ENCODE measurements around the gene OSBP2. TPM values are rescaled to one million over a fixed set of nuclear protein-coding genes. Genes with fewer than 3 reads are reported as not detected.
"Not testable (repeated sequence)": the region's sequence is repeated elsewhere in the genome, so short reads cannot be mapped to it uniquely, and the experiment has no call there.

Gene OSBP2
- polyA plus RNA-seq, 1 donor from 2014 or later: 0.93 TPM

DNA sequence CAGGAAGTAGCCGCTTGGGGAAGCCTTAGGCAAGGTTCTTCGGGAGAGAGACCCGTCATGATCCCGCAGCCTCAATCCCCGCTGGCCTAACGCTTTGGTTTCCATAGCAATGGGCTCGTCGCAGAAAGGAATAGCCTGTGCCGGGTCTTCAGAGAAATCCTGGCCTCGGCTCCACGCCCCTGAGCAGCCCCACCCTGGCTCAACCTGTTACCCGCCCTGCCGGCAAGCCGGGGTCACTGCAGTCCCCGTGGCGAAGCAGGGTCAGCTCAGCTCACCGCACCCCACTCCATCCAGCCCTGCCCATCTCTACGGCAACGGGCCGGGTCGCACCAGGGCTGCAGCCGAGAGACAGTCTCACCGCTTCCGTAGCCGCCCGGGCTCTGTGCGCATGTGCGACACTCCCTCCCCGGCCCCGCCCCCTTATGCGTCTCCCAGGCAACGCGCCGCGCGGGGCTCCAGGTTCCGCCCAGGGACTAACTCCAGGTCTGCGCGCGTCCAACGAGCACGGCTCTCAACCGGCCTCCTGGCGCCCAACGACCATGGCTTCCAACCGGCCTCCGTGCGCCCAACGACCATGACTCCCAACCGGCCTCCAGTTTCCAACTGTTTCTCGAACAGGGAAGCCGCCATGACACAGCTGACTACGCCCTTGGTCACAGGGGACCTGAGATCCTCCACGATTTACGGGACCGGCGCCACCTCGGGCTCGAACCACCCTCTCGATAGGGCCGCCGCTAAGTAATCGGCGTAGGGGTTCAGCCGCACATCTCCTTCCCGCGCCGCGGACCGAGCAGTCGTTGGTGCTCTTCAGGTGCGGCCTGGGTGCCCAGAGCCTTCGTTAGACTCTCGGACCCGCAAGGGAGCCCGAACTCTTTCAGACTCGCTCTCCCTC, 26.9 kb upstream of the OSBP2 start, which contains the start of gene DUSP18:
Gene DUSP18, minus strand, starts transcription at position 382 of the 892 bp plus-strand sequence. CDS start 3,872 bp downstream, outside the sequence.
- H3K36me3 Mint-ChIP-seq: peaks cover 1% of the 10 kb centered on the region
- H3K4me3 Mint-ChIP-seq: peak within 1 kb of the TSS; percentile 94 to 97 (median 96)
- no peaks in the 10 kb centered on the region for H3K27me3 Mint-ChIP-seq
- peak within 1 kb of the TSS; percentile 56 to 93 (median 71) for H3K27ac Mint-ChIP-seq
- no peaks in the 10 kb centered on the region for H3K9me3 Mint-ChIP-seq
- peaks cover 10 to 18% (median 11%) of the 10 kb centered on the region in 3 donors for H3K4me1 Mint-ChIP-seq

DNA sequence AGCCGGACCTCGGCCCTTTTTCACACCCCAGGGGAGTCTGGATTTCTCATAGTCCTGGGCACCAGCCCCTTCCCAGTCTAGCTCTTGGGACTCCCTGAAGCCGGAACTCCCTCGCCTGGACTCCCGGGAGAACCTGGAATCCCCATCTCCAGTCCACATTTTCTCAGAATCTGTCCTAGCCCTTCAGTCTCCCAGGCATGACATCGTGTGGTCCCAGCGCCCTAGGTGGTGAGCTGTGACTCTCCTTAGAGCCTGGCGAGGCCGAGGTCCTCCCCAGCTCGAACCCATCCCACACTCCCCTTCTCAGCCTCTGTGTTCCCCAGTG, 26.3 kb upstream of the OSBP2 start:
- Mint-ChIP-seq H3K27me3 (no peaks in the 10 kb centered on the region), H3K36me3 (peaks cover 1% of the 10 kb centered on the region), H3K4me1 (peaks cover 10 to 18% (median 11%) of the 10 kb centered on the region in 3 donors), H3K27ac (peak overlapping the region; percentile 56 to 71 (median 67)), H3K4me3 (peak overlapping the region; percentile 94 to 97 (median 96)), H3K9me3 (no peaks in the 10 kb centered on the region)

DNA sequence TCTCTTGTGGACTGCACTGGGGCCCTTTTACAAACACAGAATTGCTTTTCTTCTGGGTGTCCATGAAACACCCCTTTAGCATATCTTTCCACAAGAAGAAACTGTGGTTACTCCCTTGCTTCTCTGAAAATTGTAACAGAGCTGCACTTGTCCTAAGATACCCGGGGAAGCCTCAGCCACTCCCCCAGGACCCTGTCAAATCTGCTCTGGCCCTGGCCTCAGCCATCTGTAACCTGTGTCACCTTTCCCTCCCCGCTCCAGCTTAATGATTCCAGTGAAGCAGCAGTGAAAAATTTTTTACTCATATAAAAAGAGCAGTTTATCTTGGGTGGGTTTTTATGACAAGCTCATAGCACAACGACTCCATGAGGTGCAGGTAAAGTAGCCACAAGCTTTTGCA, 23.6 kb upstream of the OSBP2 start:
- Mint-ChIP-seq H3K27ac (no peak overlapping the region), H3K4me3 (peak overlapping the region in 1 of 4 donors; percentile 56), H3K9me3 (no peaks in the 10 kb centered on the region), H3K36me3 (no peaks in the 10 kb centered on the region), H3K4me1 (peaks cover 8 to 11% (median 9%) of the 10 kb centered on the region in 3 donors), H3K27me3 (no peaks in the 10 kb centered on the region)

DNA sequence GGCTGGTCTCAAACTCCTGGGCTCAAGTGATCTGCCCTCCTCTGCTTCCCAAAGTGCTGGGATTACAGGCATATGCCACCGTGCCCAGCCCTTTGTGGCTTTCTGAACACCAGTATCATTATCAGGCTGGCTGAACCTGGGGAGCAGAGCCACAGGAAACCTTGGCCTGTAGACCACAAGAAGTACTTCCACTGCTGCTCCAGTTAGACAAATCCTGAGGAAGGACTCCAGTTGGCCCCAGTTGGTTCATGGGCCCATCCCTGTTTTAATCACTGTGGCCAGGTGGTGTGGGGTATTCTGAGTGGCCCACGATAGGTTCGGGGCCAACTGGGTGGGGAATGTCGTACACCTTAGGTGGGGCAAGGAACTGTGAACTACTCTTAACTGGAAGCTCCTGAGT, 21.5 kb upstream of the OSBP2 start:
- no peak overlapping the region for H3K4me3 Mint-ChIP-seq
- no peak overlapping the region for H3K27ac Mint-ChIP-seq
- no peaks in the 10 kb centered on the region for H3K36me3 Mint-ChIP-seq
- H3K4me1 Mint-ChIP-seq: peaks cover 0 to 2% (median 0%) of the 10 kb centered on the region in 3 donors
- H3K27me3 Mint-ChIP-seq: peaks cover 13% of the 10 kb centered on the region
- H3K9me3 Mint-ChIP-seq: no peaks in the 10 kb centered on the region

DNA sequence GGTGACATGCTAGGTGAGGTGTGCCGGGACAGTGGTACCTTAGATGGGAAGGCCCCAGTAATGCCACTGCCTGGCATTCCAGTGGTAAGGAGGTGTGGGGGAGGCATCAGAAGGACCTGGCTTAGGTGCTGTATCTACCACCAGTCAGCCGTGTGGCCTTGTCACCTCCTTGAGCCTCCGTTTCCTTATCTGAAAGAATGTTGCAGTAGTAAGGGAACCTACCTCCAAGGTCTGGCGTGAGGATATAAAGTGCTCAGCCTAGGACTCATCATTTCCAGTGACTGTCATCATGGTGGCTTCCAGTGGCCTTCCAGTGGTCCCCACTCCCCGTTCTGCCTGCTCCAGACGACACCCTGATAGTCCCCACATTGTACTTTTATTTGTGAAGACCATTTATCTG, 20.2 kb upstream of the OSBP2 start:
- Mint-ChIP-seq H3K27me3 (peaks cover 15% of the 10 kb centered on the region), H3K27ac (no peak overlapping the region), H3K4me3 (no peak overlapping the region), H3K4me1 (peaks cover 0 to 1% (median 0%) of the 10 kb centered on the region in 3 donors), H3K36me3 (no peaks in the 10 kb centered on the region), H3K9me3 (no peaks in the 10 kb centered on the region)

DNA sequence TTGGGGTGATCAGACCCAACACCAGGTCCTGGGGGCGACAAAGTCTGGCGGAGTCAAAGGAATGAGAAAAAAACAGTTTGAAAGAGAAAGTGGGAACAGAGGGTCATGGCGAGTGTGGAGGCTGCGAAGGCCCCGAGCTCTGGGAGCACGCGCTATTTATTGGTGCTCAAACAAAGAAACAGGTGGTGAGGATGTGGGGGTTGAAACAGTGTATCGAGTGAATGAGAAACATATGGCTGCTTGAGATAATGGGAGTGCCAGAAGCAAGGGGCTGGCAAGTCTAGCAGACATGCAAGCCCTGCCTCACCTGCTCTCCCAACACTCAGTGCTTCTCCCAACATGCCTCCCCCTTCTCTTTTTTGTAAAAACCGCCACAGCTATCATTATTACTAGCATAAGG, 19.2 kb upstream of the OSBP2 start:
- Mint-ChIP-seq H3K4me1 (no peaks in the 10 kb centered on the region), H3K27me3 (peaks cover 15% of the 10 kb centered on the region), H3K36me3 (no peaks in the 10 kb centered on the region), H3K4me3 (no peak overlapping the region), H3K27ac (no peak overlapping the region), H3K9me3 (no peaks in the 10 kb centered on the region)

DNA sequence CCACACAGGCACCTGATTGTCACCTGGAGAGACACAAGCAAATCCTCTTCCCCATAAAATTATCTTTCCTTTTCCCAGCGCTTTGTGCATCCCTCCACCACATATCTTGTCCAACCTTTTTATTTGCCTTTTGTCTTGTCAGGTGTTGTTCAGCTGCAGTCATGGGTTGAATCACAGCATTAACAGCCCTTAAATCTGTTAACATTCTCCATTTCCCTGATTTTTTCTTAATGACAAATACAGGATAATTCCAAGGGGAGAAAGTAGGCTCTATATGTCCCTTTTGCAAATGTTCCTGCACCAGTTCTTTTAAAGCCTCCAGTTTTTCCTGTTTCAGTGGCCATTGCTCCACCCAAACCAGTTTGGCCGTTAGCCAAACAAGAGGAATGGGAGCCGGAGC, 18.1 kb upstream of the OSBP2 start:
- peaks cover 15% of the 10 kb centered on the region for H3K27me3 Mint-ChIP-seq
- not testable (repeated sequence) for H3K9me3 Mint-ChIP-seq, H3K4me1 Mint-ChIP-seq, H3K36me3 Mint-ChIP-seq, H3K4me3 Mint-ChIP-seq, H3K27ac Mint-ChIP-seq

DNA sequence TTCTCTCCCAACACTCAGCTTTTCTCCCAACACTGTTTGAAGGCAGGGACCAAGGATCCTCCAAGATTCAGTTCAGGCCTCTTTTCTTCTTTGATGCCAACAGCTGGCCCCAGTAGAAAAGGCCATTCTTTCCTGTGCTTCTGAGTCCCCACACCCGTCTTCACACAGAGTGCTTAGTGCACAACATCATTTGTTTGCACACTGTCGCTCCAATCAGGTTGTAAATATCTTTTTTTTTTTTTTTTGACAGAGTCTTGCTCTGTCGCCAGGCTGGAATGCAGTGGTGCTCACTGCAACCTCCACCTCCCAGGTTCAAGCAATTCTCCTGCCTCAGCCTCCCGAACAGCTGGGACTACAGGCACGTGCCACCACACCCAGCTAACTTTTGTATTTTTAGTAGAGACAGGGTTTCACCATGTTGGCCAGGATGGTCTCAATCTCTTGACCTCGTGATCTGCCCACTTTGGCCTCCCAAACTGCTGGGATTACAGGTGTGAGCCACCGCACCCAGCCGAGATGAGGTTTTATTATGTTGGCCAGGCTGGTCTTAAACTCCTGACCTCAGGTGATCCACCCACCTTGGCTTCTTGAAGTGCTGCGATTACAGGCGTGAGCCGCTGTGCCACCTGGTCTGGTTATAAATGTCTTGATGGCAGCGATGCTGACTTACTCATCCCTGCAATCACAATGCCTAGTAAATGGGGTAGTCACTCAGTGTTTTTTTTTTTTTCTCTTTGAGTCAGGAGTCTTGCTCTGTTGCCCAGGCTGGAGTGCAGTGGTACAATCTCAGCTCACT, 14.6 kb upstream of the OSBP2 start:
- peaks cover 18% of the 10 kb centered on the region for H3K27me3 Mint-ChIP-seq
- H3K36me3 Mint-ChIP-seq: not testable (repeated sequence)

DNA sequence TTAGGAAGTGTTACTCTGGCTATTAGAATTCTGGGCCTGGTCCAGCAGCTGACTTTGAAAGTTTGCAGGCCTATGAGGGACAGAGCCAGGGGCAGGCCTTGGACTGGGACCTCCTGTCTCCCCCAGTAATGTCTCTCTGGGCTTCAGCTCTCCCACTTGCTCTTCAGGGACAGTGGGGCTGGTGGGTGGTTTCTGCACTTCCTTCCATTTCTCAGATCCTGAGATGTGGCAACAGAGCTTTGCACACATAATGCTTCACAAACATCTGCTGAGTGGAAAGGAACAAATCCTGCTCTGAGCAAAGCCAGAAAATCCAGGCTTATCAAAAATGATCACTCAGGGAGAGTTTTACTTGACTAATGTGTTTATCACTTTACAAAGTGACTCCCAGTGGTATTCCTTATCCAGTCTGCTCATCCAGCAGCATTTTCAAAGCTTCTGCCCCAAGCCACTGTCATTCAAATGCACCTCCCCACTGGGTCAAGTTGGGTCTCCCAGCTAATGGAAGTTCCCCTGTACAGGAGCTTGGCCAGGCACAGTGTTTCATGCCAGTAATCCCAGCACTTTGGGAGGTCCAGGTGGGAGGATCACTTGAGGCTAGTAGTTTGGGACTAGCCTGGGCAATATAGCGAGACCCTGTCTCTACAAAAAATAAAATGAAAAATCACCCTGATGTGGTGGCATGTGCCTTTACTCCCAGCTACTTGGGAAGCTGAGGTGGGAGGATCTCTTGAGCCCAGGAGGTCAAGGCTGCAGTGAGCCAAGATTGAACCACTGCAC, 13.5 kb upstream of the OSBP2 start:
- Mint-ChIP-seq H3K4me1 (no peaks in the 10 kb centered on the region), H3K4me3 (no peak overlapping the region), H3K9me3 (no peaks in the 10 kb centered on the region), H3K36me3 (no peaks in the 10 kb centered on the region), H3K27me3 (peaks cover 19% of the 10 kb centered on the region), H3K27ac (no peak overlapping the region)

More for the DNA sequence above, 14.6 kb upstream of the OSBP2 start:
- not testable (repeated sequence) for H3K9me3 Mint-ChIP-seq, H3K27ac Mint-ChIP-seq, H3K4me3 Mint-ChIP-seq, H3K4me1 Mint-ChIP-seq

DNA sequence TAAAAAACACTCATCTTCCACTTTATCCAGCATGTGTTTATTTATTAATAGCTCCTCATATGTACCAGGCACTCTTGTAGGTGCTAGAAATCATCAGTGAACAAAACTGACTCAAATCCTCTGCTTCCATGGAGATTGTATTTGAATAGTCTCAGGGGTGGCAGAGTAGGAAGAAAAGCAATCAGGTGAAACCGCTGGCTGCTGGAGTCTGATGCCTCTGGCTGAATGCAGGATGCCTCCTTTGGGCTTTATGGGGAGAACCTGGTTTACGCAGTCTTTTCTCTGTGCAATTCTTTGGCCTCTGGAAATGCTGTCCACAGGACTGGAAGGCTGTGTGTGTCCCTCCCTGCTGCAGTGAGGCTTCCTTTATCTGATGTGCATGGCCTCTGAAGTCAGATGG, 12.8 kb upstream of the OSBP2 start:
- Mint-ChIP-seq H3K27ac (no peak overlapping the region), H3K36me3 (no peaks in the 10 kb centered on the region), H3K9me3 (no peaks in the 10 kb centered on the region), H3K4me3 (no peak overlapping the region), H3K4me1 (no peaks in the 10 kb centered on the region), H3K27me3 (peaks cover 15% of the 10 kb centered on the region)

DNA sequence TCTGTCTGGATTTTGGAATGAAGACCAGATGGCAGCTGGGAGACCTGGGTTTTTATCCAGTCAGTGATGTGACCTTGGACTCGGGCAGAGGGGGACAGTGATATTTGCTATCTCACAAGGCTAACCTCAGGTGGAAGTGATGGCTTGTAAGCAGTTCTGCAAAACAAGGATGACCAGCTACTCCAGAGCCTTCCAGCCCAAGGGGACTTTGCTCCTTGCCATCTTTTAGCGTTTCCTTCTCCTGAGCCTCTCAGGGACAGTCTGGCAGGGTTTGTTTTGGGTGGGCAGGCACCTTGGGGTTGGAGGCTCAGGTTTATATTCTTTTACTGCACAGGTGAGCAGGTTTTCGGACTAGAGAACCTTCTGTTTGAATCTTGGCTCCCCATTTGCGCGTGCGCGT, 9.5 kb upstream of the OSBP2 start:
- Mint-ChIP-seq H3K9me3 (no peaks in the 10 kb centered on the region), H3K4me3 (no peak overlapping the region), H3K4me1 (peaks cover 0 to 3% (median 0%) of the 10 kb centered on the region in 3 donors), H3K27me3 (peaks cover 4% of the 10 kb centered on the region), H3K36me3 (no peaks in the 10 kb centered on the region), H3K27ac (peak overlapping the region in 1 of 3 donors; percentile 45)

DNA sequence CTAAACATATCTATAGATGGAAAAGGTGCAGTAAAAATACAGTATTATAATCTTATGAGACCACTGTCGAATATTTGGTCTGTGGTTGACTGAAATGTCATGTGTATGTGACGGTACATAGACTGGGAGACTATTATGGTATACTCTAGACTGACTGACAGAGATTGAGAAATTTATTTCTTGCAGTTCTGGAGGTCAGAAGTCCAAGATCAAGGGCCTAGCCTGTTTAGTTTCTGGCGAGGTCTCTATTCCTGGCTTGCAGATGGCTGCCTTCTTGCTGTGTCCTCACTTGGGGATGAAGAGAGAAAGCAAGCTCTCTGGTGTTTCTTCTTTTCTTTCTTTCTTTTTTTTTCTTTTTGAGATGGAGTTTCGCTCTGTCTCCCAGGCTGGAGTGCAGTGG, 7.3 kb upstream of the OSBP2 start:
- Mint-ChIP-seq H3K9me3 (no peaks in the 10 kb centered on the region), H3K27ac (no peak overlapping the region), H3K4me3 (no peak overlapping the region)

DNA sequence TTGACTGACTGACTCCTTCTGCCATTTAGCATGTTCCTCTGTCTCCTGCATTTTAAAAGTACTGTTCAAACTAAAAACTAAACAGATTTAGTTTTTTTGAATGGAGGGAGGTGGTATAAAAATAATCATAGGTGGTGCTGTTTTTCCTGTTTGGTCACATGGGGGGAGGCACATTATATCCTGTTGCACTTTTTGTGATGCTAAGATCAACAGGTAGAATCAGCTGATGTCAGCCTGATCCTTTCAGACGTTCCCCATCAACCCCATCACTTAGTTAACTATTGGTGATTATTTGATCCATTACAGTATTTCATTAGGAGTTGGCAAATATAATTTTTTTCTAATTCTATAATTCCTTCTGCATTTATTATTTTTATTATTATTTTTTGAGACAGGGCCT, 5.1 kb upstream of the OSBP2 start:
- Mint-ChIP-seq H3K9me3 (no peaks in the 10 kb centered on the region), H3K36me3 (no peaks in the 10 kb centered on the region), H3K4me1 (peaks cover 5 to 7% (median 5%) of the 10 kb centered on the region in 3 donors), H3K27me3 (peaks cover 4% of the 10 kb centered on the region), H3K27ac (peak overlapping the region in 1 of 3 donors; percentile 71), H3K4me3 (no peak overlapping the region)

More for the DNA sequence above, 7.3 kb upstream of the OSBP2 start:
- Mint-ChIP-seq H3K4me1 (peaks cover 0 to 3% (median 0%) of the 10 kb centered on the region in 3 donors), H3K27me3 (peaks cover 4% of the 10 kb centered on the region), H3K36me3 (no peaks in the 10 kb centered on the region)

DNA sequence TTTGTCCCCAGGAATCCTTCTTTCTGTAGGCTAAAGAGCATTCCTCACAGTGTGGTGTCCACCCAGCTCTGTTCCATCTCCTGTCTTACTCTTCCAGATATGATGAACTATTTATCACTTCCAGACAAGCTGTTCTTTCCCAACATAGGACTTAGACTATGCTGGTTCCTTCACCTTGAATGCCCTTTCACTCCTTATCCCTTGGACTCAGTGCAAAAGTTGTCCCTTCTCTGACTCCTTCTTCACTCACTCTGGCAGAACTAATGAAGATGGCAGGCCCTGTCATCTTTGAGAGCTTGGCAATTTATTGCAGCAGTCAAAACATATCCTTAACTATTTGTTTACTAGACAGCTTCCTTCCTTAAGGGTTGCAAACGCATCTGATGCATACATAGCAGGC, 3.5 kb upstream of the OSBP2 start:
- H3K4me1 Mint-ChIP-seq: peaks cover 5 to 7% (median 5%) of the 10 kb centered on the region in 3 donors
- peak overlapping the region in 1 of 4 donors; percentile 3 for H3K4me3 Mint-ChIP-seq
- no peaks in the 10 kb centered on the region for H3K27me3 Mint-ChIP-seq
- peak overlapping the region in 1 of 3 donors; percentile 5 for H3K27ac Mint-ChIP-seq
- H3K36me3 Mint-ChIP-seq: no peaks in the 10 kb centered on the region
- H3K9me3 Mint-ChIP-seq: no peaks in the 10 kb centered on the region
